Nephron progenitor cell (in vitro differentiated cells): ENCODE measurements around the gene KCNH5.

Experiments
- DNase-seq: peaks from one replicate; pipeline ENCODE4 v3.0.0; 2021
- H3K27ac Mint-ChIP-seq: 2 replicates; pipeline ENCODE4 v1.8.0; 2021; ENCODE audit warnings: mild to moderate bottlenecking, moderate library complexity, mixed read lengths
- H3K27me3 Mint-ChIP-seq: 2 replicates; pipeline ENCODE4 v1.8.0; 2021; ENCODE audit warnings: mild to moderate bottlenecking, low read depth, mixed read lengths; ENCODE audit not compliant: poor library complexity
- H3K36me3 Mint-ChIP-seq: 2 replicates; pipeline ENCODE4 v1.8.0; 2021; ENCODE audit warnings: low read depth, mixed read lengths
- H3K4me1 Mint-ChIP-seq: 2 replicates; pipeline ENCODE4 v1.8.0; 2021; ENCODE audit warnings: mixed read lengths
- H3K4me3 Mint-ChIP-seq: 2 replicates; pipeline ENCODE4 v1.8.0; 2021; ENCODE audit warnings: mild to moderate bottlenecking, moderate library complexity, mixed read lengths
- H3K9me3 Mint-ChIP-seq: 2 replicates; pipeline ENCODE4 v1.8.0; 2021; ENCODE audit warnings: mild to moderate bottlenecking, moderate library complexity, mixed read lengths
- CTCF ChIP-seq: fragments of 200-600 bp; sonication (generic); IDR thresholded peaks from 2 replicates; pipeline ENCODE4 v1.5.0; 2021; ENCODE audit warnings: antibody characterized with exemption

Gene KCNH5

GRCh38 chr14:62674563-62675237, 370.6 kb downstream of the KCNH5 start:
- Mint-ChIP-seq H3K27ac (peak overlapping the region; percentile 10), H3K4me1 (peaks cover 19% of the 10 kb centered on the region), H3K4me3 (no peak overlapping the region), H3K9me3 (no peaks in the 10 kb centered on the region), H3K36me3 (no peaks in the 10 kb centered on the region), H3K27me3 (no peaks in the 10 kb centered on the region)
- TF ChIP-seq CTCF: no peak
- no peak for DNase-seq

GRCh38 chr14:62673014-62673755, 372.1 kb downstream of the KCNH5 start:
- H3K27me3 Mint-ChIP-seq: no peaks in the 10 kb centered on the region
- no peak for DNase-seq
- H3K4me1 Mint-ChIP-seq: peaks cover 19% of the 10 kb centered on the region
- H3K36me3 Mint-ChIP-seq: no peaks in the 10 kb centered on the region
- H3K27ac Mint-ChIP-seq: no peak overlapping the region
- H3K9me3 Mint-ChIP-seq: no peaks in the 10 kb centered on the region
- TF ChIP-seq CTCF: no peak
- H3K4me3 Mint-ChIP-seq: no peak overlapping the region

- H3K36me3 Mint-ChIP-seq: no peaks in the 10 kb centered on the region
- H3K9me3 Mint-ChIP-seq: no peaks in the 10 kb centered on the region
- no peaks in the 10 kb centered on the region for H3K27me3 Mint-ChIP-seq
- H3K27ac Mint-ChIP-seq: no peak overlapping the region
- H3K4me1 Mint-ChIP-seq: peaks cover 23% of the 10 kb centered on the region
- no peak for DNase-seq
- no peak for TF ChIP-seq CTCF
- no peak overlapping the region for H3K4me3 Mint-ChIP-seq
Observed at GRCh38 chr14:62670526-62670925, 374.7 kb downstream of the KCNH5 start.

- H3K27ac Mint-ChIP-seq: no peak overlapping the region
- no peaks in the 10 kb centered on the region for H3K27me3 Mint-ChIP-seq
- H3K4me3 Mint-ChIP-seq: no peak overlapping the region
- peaks cover 30% of the 10 kb centered on the region for H3K4me1 Mint-ChIP-seq
- no peak for DNase-seq
- H3K9me3 Mint-ChIP-seq: no peaks in the 10 kb centered on the region
- no peaks in the 10 kb centered on the region for H3K36me3 Mint-ChIP-seq
- TF ChIP-seq CTCF: no peak
Observed at GRCh38 chr14:62667421-62667914, 377.8 kb downstream of the KCNH5 start.

GRCh38 chr14:62665286-62665685, 380.0 kb downstream of the KCNH5 start:
- Mint-ChIP-seq H3K9me3 (peaks cover 14% of the 10 kb centered on the region), H3K27ac (peak overlapping the region; percentile 84), H3K27me3 (no peaks in the 10 kb centered on the region), H3K36me3 (peaks cover 13% of the 10 kb centered on the region), H3K4me3 (peak overlapping the region; percentile 14), H3K4me1 (peaks cover 33% of the 10 kb centered on the region)
- TF ChIP-seq CTCF: no peak
- DNase-seq: no peak
